Smooth muscle cell (in vitro differentiated cells): Measurements from ENCODE around the gene KITLG. TPM values are rescaled to one million over a fixed set of nuclear protein-coding genes. Genes with fewer than 3 reads are reported as not detected.

ENCODE experiments used
- DNase-seq: peaks from one replicate; lab custom pipeline; 2025; ENCODE audit not compliant: unreplicated experiment; lab: John Stamatoyannopoulos, UW
- H2AFZ ChIP-seq: fragments of 200-600 bp; sonication (generic); 2 replicates; pipeline ENCODE4 v1.6.0; 2016; ENCODE audit warnings: antibody characterized with exemption, low read depth, mild to moderate bottlenecking
- H3F3A ChIP-seq: fragments of 200-600 bp; sonication (generic); 2 replicates; pipeline ENCODE4 v1.6.0; 2017; ENCODE audit warnings: antibody characterized with exemption, low read depth
- H3K27ac ChIP-seq: fragments of 200-600 bp; sonication (generic); 2 replicates; pipeline ENCODE4 v1.5.1; 2016; ENCODE audit warnings: low read depth, mild to moderate bottlenecking
- H3K27me3 ChIP-seq: fragments of 200-600 bp; sonication (generic); 2 replicates; pipeline ENCODE4 v1.6.1; 2016; ENCODE audit warnings: low read depth, mild to moderate bottlenecking
- H3K36me3 ChIP-seq: fragments of 200-600 bp; sonication (generic); 2 replicates; pipeline ENCODE4 v1.5.1; 2016; ENCODE audit warnings: low read depth
- H3K4me1 ChIP-seq: fragments of 200-600 bp; sonication (generic); 2 replicates; pipeline ENCODE4 v1.5.1; 2016; ENCODE audit warnings: low read depth
- H3K4me2 ChIP-seq: fragments of 200-600 bp; sonication (generic); 2 replicates; pipeline ENCODE4 v1.6.0; 2016; ENCODE audit warnings: mild to moderate bottlenecking
- H3K4me3 ChIP-seq: fragments of 200-600 bp; sonication (generic); 2 replicates; pipeline ENCODE4 v1.5.1; 2016; ENCODE audit warnings: mild to moderate bottlenecking
- H3K79me2 ChIP-seq: fragments of 200-600 bp; sonication (generic); 2 replicates; pipeline ENCODE4 v1.6.0; 2016; ENCODE audit warnings: low read depth, mild to moderate bottlenecking
- H3K9ac ChIP-seq: fragments of 200-600 bp; sonication (generic); 2 replicates; pipeline ENCODE4 v1.6.0; 2016; ENCODE audit warnings: low read depth
- H3K9me3 ChIP-seq: fragments of 200-600 bp; sonication (generic); replicated peaks from 2 replicates; pipeline ENCODE4 v1.5.1; 2016; ENCODE audit warnings: low read depth
- H4K20me1 ChIP-seq: fragments of 200-600 bp; sonication (generic); 2 replicates; pipeline ENCODE4 v1.6.0; 2016; ENCODE audit warnings: low read depth
- WGBS: methylation state at CpG from one replicate; pipeline ENCODE4 v1.1.7; 2016; ENCODE audit warnings: low lambda C conversion rate; 5-methylcytosine and 5-hydroxymethylcytosine counted together
- polyA plus RNA-seq: library from polyadenylated mRNA; unstranded; fragments of >200 nt; fragmentation: Nextera tagmentation; extraction: Ambion mirVana; gene quantifications from 2 replicates; pipeline ENCODE4 v1.2.1, GENCODE V29; 2016
- total RNA-seq: library from RNA; depleted of rRNA; stranded (reverse); fragments of >200 nt; gene quantifications from 2 replicates; pipeline ENCODE4 v1.2.3, GENCODE V29; 2014
- TF ChIP-seq, protein P1 (sequence below): fragments of 200-600 bp; sonication (generic); IDR thresholded peaks from 2 replicates; pipeline ENCODE4 v1.5.1; 2017; ENCODE audit warnings: borderline replicate concordance, mild to moderate bottlenecking, antibody characterized with exemption; ENCODE audit not compliant: insufficient read depth, poor library complexity, severe bottlenecking

The KITLG gene
- total and polyA plus RNA-seq, 2 experiments from 2014 or later = 2.1 to 8.0 TPM

GRCh38 chr12:88472775-88473174 is 107.5 kb downstream of the KITLG start:
- no peaks in the 10 kb centered on the region for H4K20me1 ChIP-seq
- no peak for DNase-seq
- H3K36me3 ChIP-seq = no peaks in the 10 kb centered on the region
- peaks cover 30% of the 10 kb centered on the region for H3K4me1 ChIP-seq
- H3K9ac ChIP-seq = no peak overlapping the region
- WGBS = 81% methylated on average over 3 of the region's 3 CpGs
- TF ChIP-seq, protein P1, sequence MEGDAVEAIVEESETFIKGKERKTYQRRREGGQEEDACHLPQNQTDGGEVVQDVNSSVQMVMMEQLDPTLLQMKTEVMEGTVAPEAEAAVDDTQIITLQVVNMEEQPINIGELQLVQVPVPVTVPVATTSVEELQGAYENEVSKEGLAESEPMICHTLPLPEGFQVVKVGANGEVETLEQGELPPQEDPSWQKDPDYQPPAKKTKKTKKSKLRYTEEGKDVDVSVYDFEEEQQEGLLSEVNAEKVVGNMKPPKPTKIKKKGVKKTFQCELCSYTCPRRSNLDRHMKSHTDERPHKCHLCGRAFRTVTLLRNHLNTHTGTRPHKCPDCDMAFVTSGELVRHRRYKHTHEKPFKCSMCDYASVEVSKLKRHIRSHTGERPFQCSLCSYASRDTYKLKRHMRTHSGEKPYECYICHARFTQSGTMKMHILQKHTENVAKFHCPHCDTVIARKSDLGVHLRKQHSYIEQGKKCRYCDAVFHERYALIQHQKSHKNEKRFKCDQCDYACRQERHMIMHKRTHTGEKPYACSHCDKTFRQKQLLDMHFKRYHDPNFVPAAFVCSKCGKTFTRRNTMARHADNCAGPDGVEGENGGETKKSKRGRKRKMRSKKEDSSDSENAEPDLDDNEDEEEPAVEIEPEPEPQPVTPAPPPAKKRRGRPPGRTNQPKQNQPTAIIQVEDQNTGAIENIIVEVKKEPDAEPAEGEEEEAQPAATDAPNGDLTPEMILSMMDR = no peak
- H3K9me3 ChIP-seq = no peaks in the 10 kb centered on the region
- H3F3A ChIP-seq = no peaks in the 10 kb centered on the region
- no peak overlapping the region for H2AFZ ChIP-seq
- no peaks in the 10 kb centered on the region for H3K27me3 ChIP-seq
- no peak overlapping the region for H3K4me2 ChIP-seq
- no peak overlapping the region for H3K4me3 ChIP-seq
- H3K79me2 ChIP-seq = no peaks in the 10 kb centered on the region
- H3K27ac ChIP-seq = no peak overlapping the region

GRCh38 chr12:88472248-88472647 is 108.0 kb downstream of the KITLG start:
- no peaks in the 10 kb centered on the region for H3K9me3 ChIP-seq
- no peaks in the 10 kb centered on the region for H3K27me3 ChIP-seq
- no peaks in the 10 kb centered on the region for H3F3A ChIP-seq
- no peak for DNase-seq
- H3K9ac ChIP-seq = no peak overlapping the region
- no peak overlapping the region for H2AFZ ChIP-seq
- H3K4me3 ChIP-seq = no peak overlapping the region
- WGBS = 87% methylated on average over 2 of the region's 2 CpGs
- peaks cover 30% of the 10 kb centered on the region for H3K4me1 ChIP-seq
- TF ChIP-seq, protein P1 = no peak
- no peaks in the 10 kb centered on the region for H3K36me3 ChIP-seq
- peak overlapping the region; percentile 19 for H3K4me2 ChIP-seq
- no peaks in the 10 kb centered on the region for H4K20me1 ChIP-seq
- H3K27ac ChIP-seq = peak overlapping the region; percentile 21
- H3K79me2 ChIP-seq = no peaks in the 10 kb centered on the region

- H3K4me2 ChIP-seq = peak overlapping the region; percentile 19
- peak overlapping the region; percentile 21 for H3K27ac ChIP-seq
- TF ChIP-seq, protein P1 = no peak
- H3F3A ChIP-seq = no peaks in the 10 kb centered on the region
- no peak overlapping the region for H3K9ac ChIP-seq
- H3K79me2 ChIP-seq = no peaks in the 10 kb centered on the region
- H4K20me1 ChIP-seq = no peaks in the 10 kb centered on the region
- peaks cover 30% of the 10 kb centered on the region for H3K4me1 ChIP-seq
- H2AFZ ChIP-seq = no peak overlapping the region
- H3K36me3 ChIP-seq = no peaks in the 10 kb centered on the region
- 76% methylated on average over 4 of the region's 4 CpGs for WGBS
- H3K4me3 ChIP-seq = no peak overlapping the region
- no peak for DNase-seq
- no peaks in the 10 kb centered on the region for H3K27me3 ChIP-seq
- H3K9me3 ChIP-seq = no peaks in the 10 kb centered on the region
These were observed 108.8 kb downstream of the KITLG start for GRCh38 chr12:88471331-88472045.

GRCh38 chr12:88469154-88469553 is 111.1 kb downstream of the KITLG start:
- Histone ChIP-seq H4K20me1 (no peaks in the 10 kb centered on the region), H3K4me3 (no peak overlapping the region), H3K79me2 (no peaks in the 10 kb centered on the region), H3K9ac (no peak overlapping the region), H3F3A (no peaks in the 10 kb centered on the region), H3K4me2 (no peak overlapping the region), H3K36me3 (no peaks in the 10 kb centered on the region), H3K27ac (peak overlapping the region; percentile 8), H3K27me3 (no peaks in the 10 kb centered on the region), H3K9me3 (peaks cover 5% of the 10 kb centered on the region), H3K4me1 (peaks cover 30% of the 10 kb centered on the region), H2AFZ (no peak overlapping the region)
- TF ChIP-seq, protein P1 = no peak
- 19% methylated on average over 1 of the region's 1 CpG for WGBS
- DNase-seq = no peak
